ENCODE results near the gene KRTAP12-1.

KRTAP12-1 gene

GRCh38 chr21:44658541-44658910, 23.4 kb downstream of the KRTAP12-1 start:
- TF ChIP-seq CTCF (IDR thresholded peaks at IDR 0.05; ENCODE audit: low read depth, low read length), result no peak

DNA sequence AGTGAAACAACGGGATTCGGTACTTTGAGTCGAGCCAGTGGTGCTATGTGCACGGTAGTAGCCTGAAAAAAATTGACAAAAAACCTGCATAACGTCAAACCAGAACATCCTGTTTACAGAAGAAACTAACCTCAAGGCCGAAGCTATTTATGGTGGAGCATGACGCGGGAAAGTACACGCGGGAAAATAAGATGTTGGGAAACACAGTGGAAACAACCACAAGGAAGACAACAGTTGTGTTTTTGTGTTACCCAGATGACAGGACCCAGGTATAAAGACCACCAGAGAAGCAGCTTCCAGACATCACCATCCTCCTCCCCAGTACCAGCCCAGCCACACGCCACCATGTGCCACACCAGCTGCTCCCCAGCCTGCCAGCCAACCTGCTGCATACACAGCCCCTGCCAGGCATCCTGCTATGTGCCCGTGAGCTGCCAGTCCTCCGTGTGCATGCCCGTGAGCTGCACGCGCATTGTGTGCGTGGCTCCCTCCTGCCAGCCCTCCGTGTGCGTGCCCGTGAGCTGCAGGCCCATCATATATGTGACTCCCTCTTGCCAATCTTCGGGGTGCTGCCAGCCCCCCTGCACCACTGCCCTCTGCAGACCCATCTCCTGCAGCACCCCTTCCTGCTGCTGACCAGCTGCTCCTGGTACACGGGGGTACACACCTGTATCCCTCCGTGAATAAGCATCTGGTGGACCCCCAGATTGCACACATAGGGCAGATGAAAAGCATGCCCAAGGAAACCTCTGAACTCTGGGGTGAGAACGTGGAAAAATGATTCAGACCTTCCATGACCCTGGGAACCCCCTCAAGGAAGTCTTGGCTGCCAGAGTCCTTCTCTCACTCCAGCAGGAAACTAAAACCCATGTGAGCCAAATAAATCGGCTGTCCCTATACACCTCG, 24.1 kb downstream of the KRTAP12-1 start, which contains the start of gene KRTAP12-3:
TSS of gene KRTAP12-3 (plus strand) at position 298 of the 906 bp plus-strand sequence. CDS start at position 346, 48 bp downstream.
- no peak for DNase-seq (ENCODE audit: extremely low read depth, low read depth)
- no peak for TF ChIP-seq CTCF (IDR thresholded peaks at IDR 0.05; ENCODE audit: low read depth, low read length)

More at GRCh38 chr21:44658541-44658910, 23.4 kb downstream of the KRTAP12-1 start:
- DNase-seq (ENCODE audit: extremely low read depth, low read depth), result no peak

GRCh38 chr21:44656868-44657267, 25.1 kb downstream of the KRTAP12-1 start:
- DNase-seq (ENCODE audit: extremely low read depth, low read depth), result no peak
- no peak for TF ChIP-seq CTCF (IDR thresholded peaks at IDR 0.05; ENCODE audit: low read depth, low read length)

GRCh38 chr21:44654576-44655175, 27.3 kb downstream of the KRTAP12-1 start, which contains the start of gene KRTAP12-4:
Gene KRTAP12-4 (minus strand): TSS chr21:44654659. CDS start chr21:44654614, 45 bp downstream.
- no peak for TF ChIP-seq CTCF (IDR thresholded peaks at IDR 0.05; ENCODE audit: low read depth, low read length)

GRCh38 chr21:44653656-44654575, 28.0 kb downstream of the KRTAP12-1 start:
- TF ChIP-seq CTCF (IDR thresholded peaks at IDR 0.05; ENCODE audit: low read depth, low read length), result no peak
- no peak for DNase-seq (ENCODE audit: extremely low read depth, low read depth)

More at GRCh38 chr21:44654576-44655175, 27.3 kb downstream of the KRTAP12-1 start, which contains the start of gene KRTAP12-4:
- no peak for DNase-seq (ENCODE audit: extremely low read depth, low read depth)

DNA sequence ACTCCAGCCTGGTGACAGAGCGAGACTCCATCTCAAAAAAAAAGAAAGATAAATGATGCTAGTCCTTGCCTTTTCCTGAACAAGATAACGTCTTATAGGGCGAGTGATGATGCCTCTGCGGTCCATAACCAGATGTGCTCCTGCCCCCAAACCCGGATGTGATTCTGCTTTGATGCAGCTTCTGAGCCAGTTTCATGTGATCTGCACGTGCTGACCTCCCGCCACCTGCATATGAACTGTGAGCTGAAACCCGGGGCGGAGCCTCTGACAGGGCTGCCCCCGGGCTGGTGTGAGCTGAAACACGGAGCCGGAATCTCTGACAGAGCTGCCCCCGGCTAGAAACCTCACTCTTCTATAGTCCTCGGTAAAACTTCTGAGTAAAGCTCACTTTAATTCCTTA, 28.8 kb downstream of the KRTAP12-1 start:
- no peak for TF ChIP-seq CTCF (IDR thresholded peaks at IDR 0.05; ENCODE audit: low read depth, low read length)
- no peak for DNase-seq (ENCODE audit: extremely low read depth, low read depth)

Data from AG09319 (cell line).